Measurements from ENCODE around the gene RAG2. TPM values are rescaled to one million over a fixed set of nuclear protein-coding genes. Genes with fewer than 3 reads are reported as not detected.

RAG2 gene
- total and polyA plus RNA-seq, 2 of the 4 experiments (the other 2 are of a cell fraction), result not detected

- H2AFZ ChIP-seq (replicated peaks; ENCODE audit: low read length, poor library complexity), result no peak overlapping the region
- in situ Hi-C loops (cut with MboI; ENCODE audit: low sequenced_read_pairs) (no loop called here), intact Hi-C loops (cut with micrococcal nuclease) (no loop called here), dilution Hi-C loops (cut with HindIII; ENCODE audit: low sequenced_read_pairs, unreplicated experiment) (no loop called here)
- H3K36me3 ChIP-seq (ENCODE audit: control insufficient read depth, insufficient read depth, low read length), result peaks cover 2% of the 10 kb centered on the region; the same call in 1 of the 2 replicates
- H4K8ac ChIP-seq (ENCODE audit: low read depth in 2 of 2, low read length in 2 of 2), result no peak overlapping the region
- H3K4ac ChIP-seq (ENCODE audit: low read depth, low read length), result no peak overlapping the region
- no peak overlapping the region for H2BK120ac ChIP-seq (ENCODE audit: low read depth, low read length)
- no CpG with 5 or more reads among the region's 2 CpGs for WGBS, 2 experiments (ENCODE audit: extremely low coverage in 2 of 2, insufficient read length in 1 of 2)
- ATAC-seq (ENCODE audit: low read depth) (no peak), DNase-seq (no peak)
- H2BK5ac ChIP-seq (ENCODE audit: low read depth, low read length, poor library complexity, severe bottlenecking), result no peak overlapping the region
- H2BK20ac ChIP-seq (ENCODE audit: low read depth, low read length), result no peak overlapping the region
- ChIA-PET CTCF (no interaction called here), POLR2A (ENCODE audit: unreplicated experiment) (no interaction called here)
- no peak overlapping the region for H3K56ac ChIP-seq (ENCODE audit: extremely low read depth, insufficient read depth, low read length)
- no peaks in the 10 kb centered on the region for H3K27me3 ChIP-seq (ENCODE audit: control insufficient read depth, insufficient read depth, low read length)
- BruUV-seq (replicated peaks), result no TSS peak
- H3K4me2 ChIP-seq (ENCODE audit: low read depth, low read length), result no peak overlapping the region
- H3K14ac ChIP-seq (replicated peaks; ENCODE audit: low read depth, low read length), result no peak overlapping the region
- no peaks in the 10 kb centered on the region for H3K79me1 ChIP-seq (ENCODE audit: low read depth in 1 of 2, low read length in 2 of 2)
- H3K4me3 ChIP-seq (ENCODE audit: insufficient read depth, low read depth, low read length), result no peak overlapping the region
- H3K23ac ChIP-seq (ENCODE audit: low read depth, low read length), result no peak overlapping the region
- H4K91ac ChIP-seq (ENCODE audit: insufficient read depth, low read depth, low read length), result no peak overlapping the region
- H3K18ac ChIP-seq (ENCODE audit: low read depth, low read length), result no peak overlapping the region
- H3K4me1 ChIP-seq (ENCODE audit: control insufficient read depth, insufficient read depth, low read length), result no peaks in the 10 kb centered on the region
- no peak overlapping the region for H3K9ac ChIP-seq (ENCODE audit: low read depth, low read length)
- no peak overlapping the region for H2AK5ac ChIP-seq (ENCODE audit: low read depth, low read length)
- H4K5ac ChIP-seq (ENCODE audit: low read depth, low read length), result no peak overlapping the region
- no peaks in the 10 kb centered on the region for H3K9me3 ChIP-seq (ENCODE audit: control insufficient read depth, insufficient read depth, low read length)
- no peak overlapping the region for H2AK9ac ChIP-seq (replicated peaks; ENCODE audit: low read depth, low read length, poor library complexity)
- TF ChIP-seq RAD21 (IDR thresholded peaks at IDR 0.05; ENCODE audit: low read length), result no peak
- TF ChIP-seq RFX5 (IDR thresholded peaks at IDR 0.05; ENCODE audit: low read depth, low read length), result no peak
- no peak for TF ChIP-seq CTCF (conservative IDR thresholded peaks at IDR 0.05; ENCODE audit: low read depth, low read length)
- no peak for TF ChIP-seq USF2 (IDR thresholded peaks at IDR 0.05; ENCODE audit: low read depth, low read length)
- no peak for TF ChIP-seq CEBPB (IDR thresholded peaks at IDR 0.05; ENCODE audit: low read depth, low read length)
- TF ChIP-seq RCOR1 (IDR thresholded peaks at IDR 0.05; ENCODE audit: insufficient replicate concordance, low read length), result no peak
- no peak for TF ChIP-seq BHLHE40 (IDR thresholded peaks at IDR 0.05; ENCODE audit: low read depth, low read length)
- TF ChIP-seq MXI1 (IDR thresholded peaks at IDR 0.05; ENCODE audit: borderline replicate concordance, low read depth, low read length), result no peak
- TF ChIP-seq MAFK (IDR thresholded peaks at IDR 0.05; ENCODE audit: low read depth, low read length), result no peak
- TF ChIP-seq POLR2A (IDR thresholded peaks at IDR 0.05; ENCODE audit: low read depth, low read length), result no peak
- TF ChIP-seq SMC3 (IDR thresholded peaks at IDR 0.05; ENCODE audit: low read depth, low read length), result no peak
- no peak for TF ChIP-seq NFE2L2 (IDR thresholded peaks at IDR 0.05; ENCODE audit: low read depth, low read length)
- TF ChIP-seq MAZ (IDR thresholded peaks at IDR 0.05; ENCODE audit: borderline replicate concordance, low read depth, low read length), result no peak
- no peak for TF ChIP-seq ELK1 (IDR thresholded peaks at IDR 0.05; ENCODE audit: borderline replicate concordance, low read depth, low read length)
- TF ChIP-seq FOS (IDR thresholded peaks at IDR 0.05; ENCODE audit: low read depth, low read length), result no peak
- TF ChIP-seq CHD1 (IDR thresholded peaks at IDR 0.05; ENCODE audit: low read depth, low read length), result no peak
- no peak overlapping the region for H3K27ac ChIP-seq (ENCODE audit: insufficient read depth, low read length)
- H3K9me1 ChIP-seq (ENCODE audit: insufficient read depth, low read length), result no peaks in the 10 kb centered on the region
- H4K20me1 ChIP-seq (ENCODE audit: insufficient read depth, low read length), result no peaks in the 10 kb centered on the region
- no peak overlapping the region for H2BK15ac ChIP-seq (ENCODE audit: low read depth, low read length)
These were observed 40.5 kb upstream of the RAG2 start for GRCh38 chr11:36638556-36638955.
